ENCODE results near the gene HYPK. TPM values are rescaled to one million over a fixed set of nuclear protein-coding genes. Genes with fewer than 3 reads are reported as not detected.
A peak's percentile ranks its signal among the peaks of the same experiment; 100 is the strongest.
"Not testable (repeated sequence)": the region's sequence is repeated elsewhere in the genome, so short reads cannot be mapped to it uniquely, and the experiment has no call there.

HYPK gene
- total and polyA plus RNA-seq, 2 experiments from 2014 or later = 8.2 to 19.9 TPM

DNA sequence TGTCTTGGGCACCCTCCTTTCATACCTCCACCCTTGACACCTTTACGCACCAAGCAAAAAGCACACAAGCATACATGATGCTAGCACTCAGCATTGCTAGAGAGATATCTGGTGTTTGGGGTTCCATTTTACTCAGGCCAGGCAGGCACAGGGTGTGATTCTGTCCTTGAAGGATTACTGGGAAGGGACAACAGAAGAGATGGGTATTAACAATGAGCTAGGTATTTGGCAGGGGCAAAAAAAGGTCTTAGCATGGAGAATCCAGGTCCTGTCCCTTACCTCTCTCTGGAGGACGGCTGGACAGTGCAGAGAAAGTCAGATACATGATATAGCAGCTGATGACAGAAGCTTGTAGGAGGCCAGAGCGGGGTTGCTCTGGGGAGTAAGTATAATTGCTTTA lies 3.8 kb upstream of the HYPK start:
- peak overlapping the region; percentile 99 for H3K27ac ChIP-seq
- no peaks in the 10 kb centered on the region for H3K9me3 ChIP-seq (ENCODE audit: low read depth)
- no peaks in the 10 kb centered on the region for H3K27me3 ChIP-seq (replicated peaks; ENCODE audit: insufficient read depth)
- H3K4me3 ChIP-seq = no peak overlapping the region
- 92 to 93% methylated on average over 3 of the region's 3 CpGs for WGBS, 2 experiments (ENCODE audit: low coverage in 1 of 2, low lambda C conversion rate in 2 of 2, missing lambda C conversion rate in 2 of 2)
- H3K4me2 ChIP-seq (ENCODE audit: unreplicated experiment) = no peak overlapping the region
- H3K36me3 ChIP-seq (ENCODE audit: low read depth) = peaks cover 20% of the 10 kb centered on the region
- in situ Hi-C loops (cut with MboI) = no loop called here
- no peak overlapping the region for H2AFZ ChIP-seq
- no peak for TF ChIP-seq EZH2phosphoT487 (IDR thresholded peaks at IDR 0.05; ENCODE audit: insufficient read depth, low read depth)
- no peak for TF ChIP-seq EZH2 (IDR thresholded peaks at IDR 0.05; ENCODE audit: insufficient read depth, poor library complexity, severe bottlenecking)
- H3F3A ChIP-seq (ENCODE audit: insufficient read depth) = peaks cover 75% of the 10 kb centered on the region
- H3K79me2 ChIP-seq (ENCODE audit: insufficient read depth) = peaks cover 50% of the 10 kb centered on the region
- H3K4me1 ChIP-seq (ENCODE audit: insufficient read depth) = peaks cover 54% of the 10 kb centered on the region
- H4K20me1 ChIP-seq (ENCODE audit: insufficient read depth) = peaks cover 5% of the 10 kb centered on the region; the same call in 1 of the 2 replicates
- no peak overlapping the region for H3K9ac ChIP-seq
- no peak for DNase-seq
- H3K9me2 ChIP-seq (ENCODE audit: insufficient read depth) = no peaks in the 10 kb centered on the region

DNA sequence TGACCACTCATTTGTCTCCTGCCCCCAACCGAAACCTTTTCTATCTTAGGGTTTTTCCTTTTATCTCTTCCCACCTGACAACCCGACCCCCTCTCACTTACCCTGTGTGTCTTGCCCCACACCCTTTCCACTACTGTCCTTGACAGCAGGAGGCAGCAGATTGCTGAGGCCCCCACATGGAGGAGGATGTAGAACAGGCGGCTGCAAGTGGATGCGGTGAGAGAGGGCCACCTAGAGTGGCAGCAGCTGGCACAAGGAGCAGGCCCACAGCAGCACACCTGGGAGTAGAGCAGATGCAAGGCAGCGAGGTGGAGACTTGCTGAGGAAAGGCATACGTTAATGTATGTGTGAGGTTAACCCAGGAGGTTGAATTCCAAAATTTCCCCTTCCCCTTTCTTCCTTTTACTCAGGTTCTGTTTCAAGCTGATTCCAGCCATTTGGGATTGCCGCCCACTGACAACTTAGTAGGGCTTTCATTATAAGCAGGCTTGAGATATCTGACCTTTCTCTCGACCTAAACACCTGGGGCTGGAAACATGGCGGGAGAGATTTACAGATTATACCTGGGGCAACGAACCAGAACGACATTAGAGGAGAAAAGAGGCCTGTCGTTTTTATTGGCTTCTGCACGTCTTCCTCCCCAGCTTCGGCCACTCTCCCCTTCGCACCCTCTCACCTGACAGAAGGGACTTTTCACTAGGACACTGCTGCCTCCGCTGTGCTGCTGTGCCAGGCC lies 1.0 kb upstream of the HYPK start:
- no peak for TF ChIP-seq EZH2 (IDR thresholded peaks at IDR 0.05; ENCODE audit: insufficient read depth, poor library complexity, severe bottlenecking)
- TF ChIP-seq EZH2phosphoT487 (IDR thresholded peaks at IDR 0.05; ENCODE audit: insufficient read depth, low read depth) = no peak
- no peaks in the 10 kb centered on the region for H3K9me3 ChIP-seq (ENCODE audit: low read depth)
- H3K79me2 ChIP-seq (ENCODE audit: insufficient read depth) = peaks cover 47% of the 10 kb centered on the region
- in situ Hi-C loops (cut with MboI) = no loop called here
- peaks cover 70% of the 10 kb centered on the region for H3F3A ChIP-seq (ENCODE audit: insufficient read depth)
- no peak overlapping the region for H2AFZ ChIP-seq
- no peak overlapping the region for H3K4me3 ChIP-seq
- no peaks in the 10 kb centered on the region for H3K9me2 ChIP-seq (ENCODE audit: insufficient read depth)
- WGBS, 2 experiments (ENCODE audit: low coverage in 1 of 2, low lambda C conversion rate in 2 of 2, missing lambda C conversion rate in 2 of 2) = 82 to 86% methylated on average over 16 of the region's 16 CpGs
- H3K27me3 ChIP-seq (replicated peaks; ENCODE audit: insufficient read depth) = no peaks in the 10 kb centered on the region
- no peak overlapping the region for H3K4me2 ChIP-seq (ENCODE audit: unreplicated experiment)
- DNase-seq = peak; percentile 6
- H3K4me1 ChIP-seq (ENCODE audit: insufficient read depth) = peaks cover 48% of the 10 kb centered on the region
- peaks cover 5% of the 10 kb centered on the region; the same call in 1 of the 2 replicates for H4K20me1 ChIP-seq (ENCODE audit: insufficient read depth)
- H3K27ac ChIP-seq = no peak overlapping the region
- no peak overlapping the region for H3K9ac ChIP-seq
- peaks cover 25% of the 10 kb centered on the region for H3K36me3 ChIP-seq (ENCODE audit: low read depth)

DNA sequence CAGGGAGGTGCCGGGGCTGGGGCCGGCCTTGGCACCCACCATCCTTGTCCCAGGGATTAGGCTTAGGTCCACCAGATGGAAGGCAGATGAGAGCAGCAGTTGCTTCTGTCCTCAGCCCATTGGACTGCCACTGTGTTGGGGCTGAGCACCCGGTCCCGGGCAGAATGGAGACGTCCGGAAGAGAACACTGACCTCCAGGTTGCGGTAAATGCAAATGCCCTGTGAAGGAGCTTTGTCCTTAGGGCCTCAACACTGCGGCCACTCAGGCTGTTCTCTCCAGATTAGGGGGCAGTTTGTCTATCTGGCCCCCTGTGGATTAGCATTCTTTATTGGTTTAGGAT lies 484 bp upstream of the HYPK start, which contains the start of gene SERINC4:
TSS of gene SERINC4 (minus strand) at position 276 of the 341 bp plus-strand sequence. CDS start at position 42, 234 bp downstream.
- TF ChIP-seq EZH2 (IDR thresholded peaks at IDR 0.05; ENCODE audit: insufficient read depth, poor library complexity, severe bottlenecking) = no peak
- Histone ChIP-seq H3K27me3 (replicated peaks; ENCODE audit: insufficient read depth) (no peaks in the 10 kb centered on the region), H2AFZ (peak within 1 kb of the TSS; percentile 84), H3K9ac (peak within 1 kb of the TSS; percentile 93), H3F3A (ENCODE audit: insufficient read depth) (peaks cover 70% of the 10 kb centered on the region), H3K4me2 (ENCODE audit: unreplicated experiment) (peak within 1 kb of the TSS; percentile 93), H3K79me2 (ENCODE audit: insufficient read depth) (peaks cover 41% of the 10 kb centered on the region), H3K27ac (peak within 1 kb of the TSS; percentile 75), H3K9me2 (ENCODE audit: insufficient read depth) (no peaks in the 10 kb centered on the region), H3K36me3 (ENCODE audit: low read depth) (peaks cover 29% of the 10 kb centered on the region), H4K20me1 (ENCODE audit: insufficient read depth) (peaks cover 5% of the 10 kb centered on the region; the same call in 1 of the 2 replicates), H3K4me3 (peak within 1 kb of the TSS; percentile 94), H3K4me1 (ENCODE audit: insufficient read depth) (peaks cover 43% of the 10 kb centered on the region), H3K9me3 (ENCODE audit: low read depth) (no peaks in the 10 kb centered on the region)
- 74 to 75% methylated on average over 8 of the region's 8 CpGs for WGBS, 2 experiments (ENCODE audit: low coverage in 1 of 2, low lambda C conversion rate in 2 of 2, missing lambda C conversion rate in 2 of 2)
- in situ Hi-C loops (cut with MboI) = no loop called here
- no peak for DNase-seq

DNA sequence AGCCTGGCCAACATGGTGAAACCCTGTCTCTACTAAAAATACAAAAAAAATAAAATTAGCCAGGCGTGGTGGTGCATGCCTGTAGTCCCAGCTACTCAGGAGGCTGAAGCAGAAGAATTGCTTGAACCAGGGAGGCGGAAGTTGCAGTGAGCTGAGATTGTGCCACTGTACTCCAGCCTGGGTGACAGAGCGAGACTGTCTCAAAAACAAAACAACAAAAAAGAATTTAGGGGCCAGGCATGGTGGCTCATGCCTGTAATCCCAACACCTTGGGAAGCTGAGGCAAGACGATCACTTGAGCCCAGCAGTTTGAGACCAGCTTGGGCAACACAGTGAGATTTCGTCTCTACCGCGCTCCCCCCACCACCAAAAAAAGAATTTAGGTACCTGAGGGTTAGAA lies 2.3 kb downstream of the HYPK start:
- peaks cover 30% of the 10 kb centered on the region for H3K79me2 ChIP-seq (ENCODE audit: insufficient read depth)
- H3K9ac ChIP-seq; H3K9me3 ChIP-seq (ENCODE audit: low read depth); DNase-seq; H3K4me3 ChIP-seq; H2AFZ ChIP-seq; H4K20me1 ChIP-seq (ENCODE audit: insufficient read depth); in situ Hi-C loops (cut with MboI); H3K9me2 ChIP-seq (ENCODE audit: insufficient read depth); H3K27ac ChIP-seq; H3K27me3 ChIP-seq (replicated peaks; ENCODE audit: insufficient read depth); H3K4me2 ChIP-seq (ENCODE audit: unreplicated experiment): not testable (repeated sequence)
- 97 to 100% methylated on average over 7 of the region's 7 CpGs for WGBS, 2 experiments (ENCODE audit: low coverage in 1 of 2, low lambda C conversion rate in 2 of 2, missing lambda C conversion rate in 2 of 2)
- peaks cover 31% of the 10 kb centered on the region for H3K36me3 ChIP-seq (ENCODE audit: low read depth)
- peaks cover 18% of the 10 kb centered on the region for H3K4me1 ChIP-seq (ENCODE audit: insufficient read depth)
- peaks cover 58% of the 10 kb centered on the region for H3F3A ChIP-seq (ENCODE audit: insufficient read depth)

Data from GM23248 (cell line).